ENCODE results near the gene ZNF385A. TPM values are rescaled to one million over a fixed set of nuclear protein-coding genes. Genes with fewer than 3 reads are reported as not detected.

Gene ZNF385A
- total RNA-seq, 2 experiments from 2014 or later: 0.32 to 2.9 TPM

DNA sequence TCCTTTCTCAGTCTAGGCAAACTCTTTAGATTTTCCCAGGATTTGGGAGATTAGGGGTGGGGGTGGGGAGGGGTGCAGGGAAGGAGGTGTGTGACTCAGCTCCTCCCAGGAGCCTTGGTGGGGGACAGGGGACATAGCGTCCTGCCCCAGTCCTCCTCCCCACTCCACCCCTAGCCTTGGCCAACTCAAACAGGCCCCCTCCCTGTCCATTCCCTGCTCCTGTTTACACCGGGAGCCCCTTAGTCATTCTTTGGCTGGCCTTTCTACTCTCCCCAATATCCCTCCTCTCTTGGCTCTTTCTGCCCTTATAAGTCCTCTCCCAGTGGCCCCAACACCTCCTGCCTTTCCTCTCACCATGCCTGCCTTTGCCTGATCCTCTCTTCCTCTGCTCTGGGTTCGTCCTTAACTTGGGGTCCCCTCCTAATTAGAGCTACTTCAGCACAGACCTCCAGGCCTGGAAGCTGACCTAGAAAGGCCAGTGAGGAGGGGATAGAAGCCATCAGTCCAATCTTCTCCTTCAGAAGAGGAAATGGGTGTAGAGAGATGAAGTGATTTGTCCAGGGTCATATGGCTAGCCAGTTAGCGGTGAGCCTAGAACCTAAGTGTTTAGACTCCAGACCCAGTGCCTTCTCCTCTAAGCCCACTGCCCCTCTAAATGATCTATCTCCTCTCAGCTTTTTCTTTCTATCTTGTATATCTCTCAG is 36.8 kb upstream of the ZNF385A start:
- intact Hi-C loops (cut with micrococcal nuclease; ENCODE audit: unreplicated experiment): no loop called here
- H3K79me2 ChIP-seq (ENCODE audit: insufficient read depth, low read depth, low read length): no peaks in the 10 kb centered on the region
- no peak overlapping the region for H3K4me2 ChIP-seq (ENCODE audit: low read length)
- no TSS peak for BruUV-seq (replicated peaks)
- DNase-seq (ENCODE audit: low spot score): no peak
- no peaks in the 10 kb centered on the region for H3K36me3 ChIP-seq (ENCODE audit: insufficient read depth, low read length)
- H3K4me1 ChIP-seq (ENCODE audit: insufficient read depth, low read length, poor library complexity, severe bottlenecking): peaks cover 7% of the 10 kb centered on the region
- H3K27ac ChIP-seq (ENCODE audit: low read depth, low read length, poor library complexity, severe bottlenecking): no peak overlapping the region
- no peaks in the 10 kb centered on the region for H3K9me2 ChIP-seq (ENCODE audit: insufficient read depth, low read length)
- H3K4me3 ChIP-seq (ENCODE audit: low read depth, low read length, poor library complexity, severe bottlenecking): no peak overlapping the region
- POLR2A ChIA-PET: no interaction called here
- no peak overlapping the region for H2AFZ ChIP-seq (ENCODE audit: low read length)
- no peaks in the 10 kb centered on the region for H3K9me3 ChIP-seq (ENCODE audit: low read length)
- no peaks in the 10 kb centered on the region for H4K20me1 ChIP-seq (ENCODE audit: insufficient read depth, low read length)
- CTCF ChIA-PET (ENCODE audit: unreplicated experiment): no interaction called here
- TF ChIP-seq EZH2phosphoT487 (IDR thresholded peaks at IDR 0.05; ENCODE audit: borderline replicate concordance, low read depth, low read length): no peak
- TF ChIP-seq, protein P1, sequence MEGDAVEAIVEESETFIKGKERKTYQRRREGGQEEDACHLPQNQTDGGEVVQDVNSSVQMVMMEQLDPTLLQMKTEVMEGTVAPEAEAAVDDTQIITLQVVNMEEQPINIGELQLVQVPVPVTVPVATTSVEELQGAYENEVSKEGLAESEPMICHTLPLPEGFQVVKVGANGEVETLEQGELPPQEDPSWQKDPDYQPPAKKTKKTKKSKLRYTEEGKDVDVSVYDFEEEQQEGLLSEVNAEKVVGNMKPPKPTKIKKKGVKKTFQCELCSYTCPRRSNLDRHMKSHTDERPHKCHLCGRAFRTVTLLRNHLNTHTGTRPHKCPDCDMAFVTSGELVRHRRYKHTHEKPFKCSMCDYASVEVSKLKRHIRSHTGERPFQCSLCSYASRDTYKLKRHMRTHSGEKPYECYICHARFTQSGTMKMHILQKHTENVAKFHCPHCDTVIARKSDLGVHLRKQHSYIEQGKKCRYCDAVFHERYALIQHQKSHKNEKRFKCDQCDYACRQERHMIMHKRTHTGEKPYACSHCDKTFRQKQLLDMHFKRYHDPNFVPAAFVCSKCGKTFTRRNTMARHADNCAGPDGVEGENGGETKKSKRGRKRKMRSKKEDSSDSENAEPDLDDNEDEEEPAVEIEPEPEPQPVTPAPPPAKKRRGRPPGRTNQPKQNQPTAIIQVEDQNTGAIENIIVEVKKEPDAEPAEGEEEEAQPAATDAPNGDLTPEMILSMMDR (conservative IDR thresholded peaks at IDR 0.05; ENCODE audit: low read length): no peak

- Histone ChIP-seq H3K4me1 (ENCODE audit: insufficient read depth, low read length, poor library complexity, severe bottlenecking) (peaks cover 8% of the 10 kb centered on the region), H3K4me2 (ENCODE audit: low read length) (no peak overlapping the region), H3K4me3 (ENCODE audit: low read depth, low read length, poor library complexity, severe bottlenecking) (no peak overlapping the region), H3K9me2 (ENCODE audit: insufficient read depth, low read length) (no peaks in the 10 kb centered on the region), H4K20me1 (ENCODE audit: insufficient read depth, low read length) (no peaks in the 10 kb centered on the region), H3K9me3 (ENCODE audit: low read length) (no peaks in the 10 kb centered on the region), H2AFZ (ENCODE audit: low read length) (no peak overlapping the region), H3K36me3 (ENCODE audit: insufficient read depth, low read length) (no peaks in the 10 kb centered on the region), H3K27ac (ENCODE audit: low read depth, low read length, poor library complexity, severe bottlenecking) (no peak overlapping the region), H3K79me2 (ENCODE audit: insufficient read depth, low read depth, low read length) (no peaks in the 10 kb centered on the region)
- TF ChIP-seq EZH2phosphoT487 (IDR thresholded peaks at IDR 0.05; ENCODE audit: borderline replicate concordance, low read depth, low read length): no peak
- DNase-seq (ENCODE audit: low spot score): no peak
- intact Hi-C loops (cut with micrococcal nuclease; ENCODE audit: unreplicated experiment): no loop called here
- BruUV-seq (replicated peaks): no TSS peak
- ChIA-PET CTCF (ENCODE audit: unreplicated experiment) (no interaction called here), POLR2A (interaction anchor here (1.2 kb wide), 1 partner anchor 19 kb away, joined by 4 read pairs; no protein-coding TSS in a partner anchor)
Measured at GRCh38 chr12:54420766-54421144, 36.2 kb upstream of the ZNF385A start.

DNA sequence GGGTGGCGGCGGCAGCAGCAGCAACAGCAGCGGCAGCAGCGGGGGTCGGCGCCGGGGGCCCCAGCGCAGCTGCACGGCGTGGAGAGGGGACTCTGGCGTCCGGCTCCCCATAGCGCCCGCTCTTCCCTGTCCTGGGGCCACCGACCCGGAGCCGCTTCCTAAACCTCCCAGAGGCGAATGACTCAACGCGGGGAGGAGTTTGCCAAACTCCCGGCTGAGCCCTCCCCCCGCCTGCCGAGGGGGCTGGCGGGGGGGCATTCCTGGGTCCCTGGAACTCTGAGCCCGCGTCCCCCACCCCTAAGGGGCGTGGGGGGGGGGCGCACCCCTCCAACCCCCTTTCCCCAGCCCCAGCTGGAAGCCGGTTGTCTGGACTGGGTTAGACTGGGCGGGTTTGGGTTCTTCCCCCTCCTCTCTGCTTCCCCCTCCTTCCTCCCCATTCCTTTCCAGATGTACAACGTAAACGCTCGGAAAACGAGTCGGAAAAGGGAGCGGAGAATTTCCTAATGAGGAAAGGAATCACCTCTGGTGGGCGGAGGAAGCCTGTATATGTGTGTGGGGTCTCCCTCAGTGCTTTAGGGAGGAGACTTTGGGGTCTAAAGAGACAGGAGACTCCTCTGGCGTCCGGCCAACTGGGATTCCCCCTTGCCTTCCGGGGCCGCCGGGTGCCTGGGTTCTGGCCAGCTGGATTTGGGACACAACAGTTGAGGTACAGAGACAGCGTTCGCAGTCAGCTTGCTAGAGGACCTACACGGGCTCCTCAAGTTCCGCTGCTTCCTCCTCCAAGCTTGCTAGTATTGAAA is 34.8 kb upstream of the ZNF385A start, which contains the start of gene ITGA5:
ITGA5 (minus strand) TSS at position 179 of the 800 bp plus-strand sequence; CDS start at position 111, 68 bp downstream.
- Histone ChIP-seq H3K36me3 (ENCODE audit: insufficient read depth, low read length) (no peaks in the 10 kb centered on the region), H3K4me2 (ENCODE audit: low read length) (no peak within 1 kb of the TSS), H2AFZ (ENCODE audit: low read length) (no peak within 1 kb of the TSS), H3K27ac (ENCODE audit: low read depth, low read length, poor library complexity, severe bottlenecking) (no peak within 1 kb of the TSS), H3K9me3 (ENCODE audit: low read length) (no peaks in the 10 kb centered on the region), H4K20me1 (ENCODE audit: insufficient read depth, low read length) (no peaks in the 10 kb centered on the region), H3K4me3 (ENCODE audit: low read depth, low read length, poor library complexity, severe bottlenecking) (no peak within 1 kb of the TSS), H3K4me1 (ENCODE audit: insufficient read depth, low read length, poor library complexity, severe bottlenecking) (peaks cover 8% of the 10 kb centered on the region), H3K9me2 (ENCODE audit: insufficient read depth, low read length) (no peaks in the 10 kb centered on the region), H3K79me2 (ENCODE audit: insufficient read depth, low read depth, low read length) (no peaks in the 10 kb centered on the region)
- no peak for DNase-seq (ENCODE audit: low spot score)
- BruUV-seq (replicated peaks): no TSS peak
- intact Hi-C loops (cut with micrococcal nuclease; ENCODE audit: unreplicated experiment): no loop called here
- ChIA-PET CTCF (ENCODE audit: unreplicated experiment) (interaction anchor here (0.5 kb wide), 1 partner anchor 715 kb away, joined by 4 read pairs; no protein-coding TSS in a partner anchor), POLR2A (interaction anchor here (1.2 kb wide), 1 partner anchor 21 kb away, joined by 4 read pairs; no protein-coding TSS in a partner anchor)
- TF ChIP-seq, protein P1 (conservative IDR thresholded peaks at IDR 0.05; ENCODE audit: low read length): no peak
- no peak for TF ChIP-seq EZH2phosphoT487 (IDR thresholded peaks at IDR 0.05; ENCODE audit: borderline replicate concordance, low read depth, low read length)

Data from OCI-LY7 (cell line).